Activated CD8-positive, alpha-beta memory T cell treated with anti-CD3 and anti-CD28 coated beads, Interleukin-2, amount 50 U/mL, for 1 hour (primary cell): Measurements from ENCODE around the gene IRAK3.
"Not testable (repeated sequence)": the region's sequence is repeated elsewhere in the genome, so short reads cannot be mapped to it uniquely, and the experiment has no call there.

Source experiments
- DNase-seq: peaks from one replicate; pipeline ENCODE4 v3.0.0-alpha.2; 2020; ENCODE audit errors: extremely low read depth

Gene IRAK3

DNA sequence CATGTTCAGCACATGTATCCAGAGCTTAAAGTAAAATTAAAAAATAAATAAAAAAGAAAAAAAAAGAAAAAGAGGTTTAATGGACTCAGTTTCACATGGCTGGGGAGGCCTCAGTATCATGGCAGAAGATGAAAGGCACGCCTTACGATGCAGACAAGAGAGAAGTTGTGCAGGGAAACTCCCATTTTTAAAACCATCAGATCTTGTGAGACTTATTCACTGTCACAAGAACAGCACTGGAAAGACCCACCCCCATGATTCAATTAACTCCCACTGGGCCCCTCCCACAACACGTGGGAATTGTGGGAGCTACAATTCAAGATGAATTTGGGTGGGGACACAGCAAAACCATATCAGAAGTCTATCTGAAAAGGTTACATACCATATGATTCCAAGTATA, 24.0 kb downstream of the IRAK3 start:
- DNase-seq, result not testable (repeated sequence)

GRCh38 chr12:66217342-66217917, 28.4 kb downstream of the IRAK3 start:
- no peak for DNase-seq

DNA sequence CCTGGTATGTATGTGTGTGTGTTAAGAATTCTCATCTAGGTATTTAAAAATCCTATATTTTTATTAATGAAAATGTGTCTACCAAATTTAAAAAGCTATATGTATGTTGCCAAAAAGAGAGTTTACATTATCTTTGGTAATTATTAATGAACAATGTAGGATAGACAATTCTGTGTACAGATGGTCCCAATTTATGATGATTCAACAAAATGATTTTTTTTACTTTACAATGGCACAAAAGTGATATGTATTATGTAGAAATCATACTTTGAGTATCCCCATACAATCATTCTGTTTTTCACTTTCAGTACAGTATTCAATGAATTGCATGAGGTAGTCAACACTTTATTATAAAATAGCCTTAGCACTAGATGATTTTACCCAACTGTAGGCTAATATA, 39.4 kb downstream of the IRAK3 start:
- DNase-seq, result no peak

DNA sequence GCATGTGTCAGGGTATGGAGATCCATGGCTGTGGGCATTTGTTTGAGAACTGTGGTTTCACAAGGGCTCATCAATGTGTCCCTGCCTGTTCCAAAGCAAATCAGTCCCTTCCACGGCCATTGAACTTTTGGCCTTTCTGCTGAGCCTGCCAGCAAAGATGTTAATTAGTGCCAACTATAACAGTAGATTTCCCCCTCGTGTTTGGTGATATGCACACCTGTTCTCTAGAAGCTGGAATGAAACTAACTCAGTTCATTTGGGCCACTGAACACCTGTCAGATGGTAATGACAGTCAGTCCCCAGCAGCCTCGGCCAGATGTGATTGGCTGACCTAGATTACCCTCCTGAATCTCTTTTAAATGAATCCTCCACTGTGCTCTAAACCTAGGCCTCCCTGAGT, 43.2 kb downstream of the IRAK3 start:
- no peak for DNase-seq

GRCh38 chr12:66234037-66234693, 45.2 kb downstream of the IRAK3 start:
- DNase-seq, result not testable (repeated sequence)

DNA sequence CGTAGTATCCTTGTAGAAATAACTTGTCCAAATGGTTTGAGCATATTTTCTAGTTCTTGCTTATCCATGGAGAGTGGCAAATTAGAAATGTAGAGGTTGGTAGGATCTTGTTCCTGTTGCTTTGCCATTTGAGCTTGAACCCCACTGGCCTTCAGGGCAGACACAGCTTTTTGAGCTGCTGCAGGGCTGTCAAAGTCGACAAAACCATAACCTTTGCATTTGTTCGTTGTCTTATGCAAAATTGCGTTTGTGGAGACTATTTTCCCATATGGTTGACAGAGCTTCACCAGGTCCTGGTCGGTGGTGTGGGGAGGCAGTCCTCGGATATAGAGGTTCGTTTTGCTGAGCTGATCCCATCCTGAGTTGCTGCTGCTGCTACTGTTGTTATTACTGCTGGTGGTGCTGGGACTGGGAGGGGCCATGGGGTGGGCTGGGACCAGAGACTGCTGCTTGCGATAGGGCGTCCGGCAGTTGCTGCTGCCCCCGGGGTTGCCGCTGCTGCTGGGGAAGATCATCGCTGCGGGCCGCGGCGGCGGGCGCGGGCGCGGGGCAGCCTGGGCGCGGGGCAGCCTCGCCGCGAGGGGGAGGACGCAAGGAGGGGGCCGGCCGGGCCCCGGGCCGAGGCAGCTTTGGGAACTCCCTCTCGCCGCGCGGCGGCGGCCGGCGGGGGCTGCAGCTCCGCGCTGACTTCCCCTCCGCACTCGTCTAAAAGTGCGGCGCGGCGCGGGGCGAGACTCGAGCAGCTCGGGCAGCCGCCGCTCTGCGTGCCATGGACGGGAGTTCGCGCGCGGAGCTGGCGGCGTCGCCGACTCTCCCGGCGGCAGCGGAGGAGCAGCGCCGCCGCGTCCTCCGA, 46.0 kb downstream of the IRAK3 start:
- peak; percentile 4 for DNase-seq

DNA sequence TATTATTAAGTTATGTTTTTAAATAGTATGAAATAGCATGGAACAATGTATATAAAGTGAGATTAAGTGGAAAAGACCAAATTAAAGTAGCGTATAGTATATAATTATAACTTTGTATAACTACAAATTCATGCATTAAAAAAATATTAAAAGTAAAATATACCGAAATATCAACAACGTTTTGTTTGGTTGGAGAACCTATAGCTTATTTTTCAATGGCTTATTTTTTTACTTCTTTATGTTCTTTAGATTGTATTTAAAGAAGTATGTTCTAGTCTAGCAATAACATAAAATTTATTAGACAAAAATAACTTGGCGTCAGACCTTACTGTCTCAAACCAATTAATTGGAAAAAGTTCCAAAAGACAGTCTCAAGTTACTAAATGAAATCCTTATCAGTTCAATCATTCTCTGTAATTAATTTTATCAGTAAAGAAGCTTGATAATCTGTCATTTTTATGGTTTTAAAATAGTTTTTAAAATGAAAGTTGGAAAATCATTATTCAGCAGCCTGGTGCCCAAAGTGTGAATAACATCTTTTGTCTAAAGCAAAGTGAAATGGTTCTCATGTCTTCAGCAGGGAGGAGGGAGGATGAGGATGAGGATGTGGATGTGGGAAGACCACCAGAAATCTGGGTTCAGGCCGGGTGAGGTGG, 46.7 kb downstream of the IRAK3 start:
- DNase-seq, result no peak

- DNase-seq, result not testable (repeated sequence)
Observed at GRCh38 chr12:66236282-66236675, 47.3 kb downstream of the IRAK3 start.

- no peak for DNase-seq
Observed at GRCh38 chr12:66236969-66237368, 48.0 kb downstream of the IRAK3 start.

- DNase-seq, result no peak
Observed at GRCh38 chr12:66237505-66238175, 48.6 kb downstream of the IRAK3 start.

GRCh38 chr12:66239295-66239694, 50.3 kb downstream of the IRAK3 start:
- no peak for DNase-seq

DNA sequence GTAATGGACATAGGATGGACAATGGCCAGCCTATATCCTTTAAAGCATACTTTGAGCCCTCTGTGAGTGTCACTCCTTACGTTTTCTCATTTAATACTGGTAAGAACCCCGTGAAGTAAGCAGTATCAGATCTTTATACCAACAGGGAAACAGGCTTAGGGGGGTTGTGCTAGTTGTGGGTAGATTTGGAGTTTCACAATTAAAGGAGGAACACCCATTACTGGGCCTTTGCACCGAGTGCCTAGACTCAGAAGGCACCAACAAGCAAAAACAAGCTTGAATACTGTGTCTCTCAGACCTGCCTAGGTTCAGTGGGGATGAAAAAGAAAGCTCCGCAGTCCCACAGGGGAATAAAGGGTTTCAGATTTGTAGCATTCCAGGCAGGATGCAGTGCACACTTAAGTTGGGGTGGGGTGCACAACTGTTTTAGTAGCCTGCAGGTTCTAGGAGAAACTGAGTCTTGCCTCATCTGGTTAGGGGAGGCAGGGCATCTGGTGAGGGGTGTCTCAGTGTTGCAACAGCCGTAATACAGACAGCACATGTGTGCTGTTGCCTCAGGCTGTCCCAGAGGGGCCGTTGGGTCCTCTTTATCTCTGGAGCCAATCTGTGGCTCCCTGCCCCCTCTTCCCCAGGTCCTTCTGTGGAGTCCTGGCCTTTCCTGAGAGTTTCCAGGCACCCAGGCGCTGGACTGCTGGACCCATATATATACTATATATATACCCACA, 51.2 kb downstream of the IRAK3 start:
- no peak for DNase-seq

- no peak for DNase-seq
Observed at GRCh38 chr12:66241061-66242043, 52.3 kb downstream of the IRAK3 start.

GRCh38 chr12:66242311-66242710, 53.3 kb downstream of the IRAK3 start:
- DNase-seq, result no peak

GRCh38 chr12:66243911-66244310, 54.9 kb downstream of the IRAK3 start:
- no peak for DNase-seq

DNA sequence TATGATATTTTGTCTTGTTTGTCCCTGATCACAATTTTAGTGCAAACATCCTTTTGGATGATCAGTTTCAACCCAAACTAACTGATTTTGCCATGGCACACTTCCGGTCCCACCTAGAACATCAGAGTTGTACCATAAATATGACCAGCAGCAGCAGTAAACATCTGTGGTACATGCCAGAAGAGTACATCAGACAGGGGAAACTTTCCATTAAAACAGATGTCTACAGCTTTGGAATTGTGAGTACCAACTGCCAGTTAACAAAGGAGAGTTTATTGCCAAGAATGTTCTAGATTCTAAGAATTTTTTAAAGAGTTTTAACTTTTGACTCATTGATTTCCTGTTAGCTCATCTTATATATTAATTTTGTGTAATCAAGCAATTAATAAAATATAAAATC, 55.4 kb downstream of the IRAK3 start:
- no peak for DNase-seq

- no peak for DNase-seq
Observed at GRCh38 chr12:66247741-66248140, 58.7 kb downstream of the IRAK3 start.

GRCh38 chr12:66251049-66251448, 62.0 kb downstream of the IRAK3 start:
- DNase-seq, result no peak

GRCh38 chr12:66252771-66253170, 63.8 kb downstream of the IRAK3 start:
- DNase-seq, result no peak

DNA sequence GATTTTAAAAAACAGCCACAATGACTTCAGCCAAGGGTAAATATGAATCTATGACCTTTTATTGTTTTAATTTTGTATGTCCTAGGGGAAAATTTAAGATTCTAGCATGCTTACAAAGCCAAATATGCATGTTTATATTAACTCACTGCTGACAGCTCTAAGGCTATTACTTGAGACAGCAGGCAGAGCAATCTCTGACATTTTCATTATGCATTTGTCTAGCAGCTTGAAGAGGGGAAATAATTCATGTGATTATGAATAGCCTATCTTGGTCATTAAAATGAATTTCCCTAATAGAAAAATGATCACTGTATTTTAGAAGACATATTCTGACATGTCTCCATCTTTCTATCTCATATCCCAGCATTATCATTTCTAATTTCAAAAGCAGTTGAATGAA, 66.7 kb downstream of the IRAK3 start:
- DNase-seq, result no peak
